DMS153 (cell line): ENCODE results near the gene CFAP299.

Experiments used
- DNase-seq: peaks from one replicate; lab custom pipeline; 2025; lab: John Stamatoyannopoulos, UW

The CFAP299 gene

GRCh38 chr4:80831383-80832361, 496.1 kb downstream of the CFAP299 start:
- no peak for DNase-seq

GRCh38 chr4:80839281-80839680, 503.8 kb downstream of the CFAP299 start:
- no peak for DNase-seq

- no peak for DNase-seq
Measured at GRCh38 chr4:80839792-80840191, 504.3 kb downstream of the CFAP299 start.

GRCh38 chr4:80840396-80840795, 504.9 kb downstream of the CFAP299 start:
- DNase-seq: no peak

- no peak for DNase-seq
Measured at GRCh38 chr4:80841587-80842281, 506.2 kb downstream of the CFAP299 start.

GRCh38 chr4:80846210-80846609, 510.7 kb downstream of the CFAP299 start:
- DNase-seq: no peak

DNA sequence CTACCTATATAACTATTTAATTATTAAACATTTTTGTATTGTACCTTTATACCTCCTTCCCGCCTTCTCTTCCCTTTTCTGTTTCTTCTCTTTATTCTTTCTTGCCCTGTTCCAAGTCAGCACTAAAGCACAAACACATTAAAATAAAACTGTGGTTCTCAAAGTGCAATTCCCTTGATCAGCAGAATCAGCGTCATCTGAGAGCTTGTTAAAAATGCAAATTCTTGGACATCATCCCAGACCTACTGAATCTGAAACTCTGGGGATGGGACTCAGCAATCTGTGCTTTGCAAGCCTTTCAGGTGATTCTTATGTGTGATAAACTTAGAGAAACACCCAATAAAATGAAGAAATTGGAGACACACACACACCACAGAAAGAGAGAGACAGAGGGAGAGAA, 516.5 kb downstream of the CFAP299 start:
- no peak for DNase-seq

- no peak for DNase-seq
Measured at GRCh38 chr4:80873571-80873970, 538.0 kb downstream of the CFAP299 start.

DNA sequence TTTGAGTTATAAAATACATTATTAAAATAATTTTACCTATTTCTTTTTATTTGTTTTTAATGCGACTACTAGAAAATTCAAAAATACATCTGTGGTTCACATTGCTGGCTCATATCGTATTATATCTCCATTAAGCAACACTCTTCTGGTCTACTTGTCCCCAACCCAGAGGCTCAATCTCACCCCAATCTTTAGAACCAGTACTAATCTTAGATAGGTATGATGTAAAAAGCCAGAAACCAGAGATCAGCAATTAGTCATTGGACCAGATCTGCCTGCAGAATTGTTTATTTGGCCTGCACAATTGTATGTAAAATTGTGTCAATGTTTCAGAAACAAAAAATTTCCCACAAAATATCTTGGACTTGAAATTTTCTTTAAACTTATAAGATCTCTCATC, 539.4 kb downstream of the CFAP299 start:
- no peak for DNase-seq

DNA sequence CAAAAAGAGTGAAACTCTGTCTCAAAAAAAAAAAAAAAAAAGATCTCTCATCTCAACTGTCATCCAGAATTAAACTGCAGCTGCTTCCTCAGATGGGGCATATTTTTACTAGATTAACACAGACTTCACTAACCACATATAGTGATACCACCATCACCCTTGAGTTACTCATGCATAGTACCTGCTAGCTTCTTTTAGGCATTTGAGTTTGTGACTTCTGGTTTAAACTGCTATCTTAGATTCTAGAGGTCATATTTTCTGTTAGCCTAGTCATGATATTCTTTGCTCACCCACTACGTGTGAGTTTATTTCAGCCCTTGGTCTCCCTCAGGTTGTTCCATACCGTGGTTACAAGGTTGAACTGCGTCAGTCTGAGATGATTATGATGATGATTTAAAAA, 540.1 kb downstream of the CFAP299 start:
- no peak for DNase-seq

DNA sequence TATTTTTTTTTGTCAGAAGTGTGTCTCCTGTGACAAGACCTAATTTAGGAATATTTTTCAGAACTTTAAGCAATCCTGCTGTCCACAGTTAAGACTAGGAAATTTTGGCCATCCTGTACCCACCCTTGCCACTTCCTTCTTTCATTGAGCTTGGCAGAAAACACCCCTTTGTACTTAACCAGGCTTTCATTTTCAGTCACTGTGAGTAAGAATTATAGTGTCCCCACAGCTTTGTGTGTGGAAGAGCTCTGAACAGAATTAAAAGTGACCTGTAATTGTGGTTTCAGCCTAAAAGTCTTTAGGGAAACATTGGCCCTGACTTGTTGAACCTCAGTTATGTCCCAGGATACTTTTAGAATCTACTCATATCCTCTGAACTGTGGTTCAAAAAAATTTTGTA, 541.3 kb downstream of the CFAP299 start:
- no peak for DNase-seq

GRCh38 chr4:80878218-80878617, 542.7 kb downstream of the CFAP299 start:
- no peak for DNase-seq

DNA sequence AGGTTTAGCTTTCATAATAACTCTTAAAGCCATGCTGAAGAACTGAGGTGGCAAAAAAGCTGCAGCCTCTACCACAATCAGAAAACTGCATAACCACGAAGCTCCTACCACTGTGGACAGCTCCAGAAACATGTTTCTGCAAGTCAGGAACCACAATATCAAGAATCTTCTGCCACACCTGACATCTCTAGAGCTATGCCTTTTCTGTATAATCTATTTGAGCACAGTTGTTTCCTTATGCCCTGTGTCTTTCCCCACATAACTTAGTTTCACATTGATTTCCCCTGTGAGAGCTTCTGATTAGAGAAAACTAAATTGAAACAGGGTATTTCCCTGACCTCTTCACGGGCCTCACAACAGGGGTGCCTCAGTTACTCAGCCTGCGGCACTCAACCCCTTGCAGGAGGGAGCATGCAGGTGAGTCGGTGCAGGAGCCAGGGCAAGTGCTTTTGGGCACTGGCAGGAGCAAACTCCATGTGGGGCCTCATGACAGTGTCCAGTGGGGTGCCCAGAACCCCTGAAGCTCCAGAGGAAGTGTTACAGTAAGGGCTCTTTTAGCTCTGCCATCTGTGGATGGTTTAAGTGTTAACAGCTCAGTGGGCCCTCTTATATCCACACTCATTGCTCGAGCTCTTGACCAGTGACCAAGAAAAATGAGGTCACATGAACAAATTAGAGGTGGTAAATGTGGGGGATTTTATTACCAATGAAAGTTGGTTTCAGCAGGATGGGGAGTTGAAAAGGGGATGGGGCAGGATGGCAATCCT, 562.2 kb downstream of the CFAP299 start:
- DNase-seq: no peak

- DNase-seq: no peak
Measured at GRCh38 chr4:80900908-80901307, 565.4 kb downstream of the CFAP299 start.

DNA sequence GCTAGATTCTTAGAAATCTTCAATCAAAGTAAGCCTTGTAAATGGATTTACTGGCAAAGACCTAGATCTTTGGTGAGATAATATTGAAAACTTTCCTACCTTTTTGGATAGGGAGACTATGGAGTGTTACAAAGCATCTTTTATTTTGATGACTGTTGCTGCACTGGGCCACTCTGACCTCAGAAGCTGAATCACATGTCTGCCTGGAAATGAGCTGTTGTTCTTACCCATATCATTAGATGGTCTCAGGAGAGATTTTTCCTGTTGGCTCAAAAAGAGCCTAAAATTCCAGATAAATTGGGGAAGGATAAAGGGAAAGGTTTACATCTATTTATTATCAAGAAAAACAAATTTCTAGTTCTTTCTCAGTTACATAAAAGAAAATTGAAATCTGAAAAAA, 567.5 kb downstream of the CFAP299 start:
- DNase-seq: no peak

DNA sequence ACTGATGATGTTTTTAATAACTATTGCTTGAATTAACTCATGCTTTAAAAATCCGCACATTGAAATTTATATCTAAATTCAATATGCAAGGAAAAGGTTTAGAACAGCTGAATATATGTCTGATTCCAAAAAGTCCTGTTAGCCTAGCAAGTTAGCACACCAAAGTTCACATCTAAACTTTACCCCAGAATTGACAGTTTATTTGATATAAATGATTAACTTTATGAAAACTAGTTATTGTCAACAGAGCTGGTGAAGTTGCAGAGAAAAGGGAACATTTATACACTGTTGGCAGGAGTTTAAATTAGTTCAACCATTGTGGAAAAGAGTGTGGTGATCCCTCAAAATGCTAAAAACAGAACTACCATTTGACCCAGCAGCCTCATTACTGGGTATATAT, 574.4 kb downstream of the CFAP299 start:
- DNase-seq: no peak

DNA sequence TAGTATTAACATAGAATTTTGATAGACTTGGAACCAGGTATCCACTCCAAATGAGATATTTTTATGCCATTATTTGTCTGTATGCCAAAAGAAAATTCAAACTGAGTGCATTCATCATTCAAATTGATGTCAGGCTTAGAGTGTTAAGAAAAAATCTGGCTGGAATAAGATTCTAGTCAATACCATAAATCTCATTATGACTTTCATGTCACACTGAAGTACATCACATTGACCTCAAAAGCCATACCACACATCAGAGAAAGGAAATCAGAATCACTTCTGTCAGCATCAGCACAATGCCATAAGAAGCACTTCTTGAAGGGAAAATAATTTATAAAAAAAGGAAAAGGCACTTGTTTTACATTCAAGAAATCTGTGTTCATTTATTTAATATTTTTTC, 575.9 kb downstream of the CFAP299 start:
- no peak for DNase-seq

DNA sequence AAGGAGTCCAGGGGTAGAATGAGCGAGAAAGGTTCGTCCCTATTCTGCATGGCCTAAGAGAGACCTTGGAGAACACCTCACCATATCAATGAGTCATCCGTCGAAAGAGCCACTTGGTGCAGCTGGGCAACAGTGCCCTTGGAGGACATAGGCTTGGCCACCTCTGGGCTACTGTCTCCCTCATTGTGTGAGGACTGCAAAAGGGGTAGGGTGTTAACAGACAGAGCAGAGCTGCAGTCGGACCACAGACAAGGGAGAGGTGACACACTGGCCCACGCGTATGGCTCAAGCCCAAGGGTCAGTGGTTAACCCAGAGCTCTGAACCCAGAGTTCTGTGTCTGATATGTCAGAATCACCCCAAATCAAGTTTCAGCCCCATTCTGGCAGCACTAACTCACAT, 576.8 kb downstream of the CFAP299 start:
- no peak for DNase-seq

- no peak for DNase-seq
Measured at GRCh38 chr4:80913381-80913780, 577.9 kb downstream of the CFAP299 start.

DNA sequence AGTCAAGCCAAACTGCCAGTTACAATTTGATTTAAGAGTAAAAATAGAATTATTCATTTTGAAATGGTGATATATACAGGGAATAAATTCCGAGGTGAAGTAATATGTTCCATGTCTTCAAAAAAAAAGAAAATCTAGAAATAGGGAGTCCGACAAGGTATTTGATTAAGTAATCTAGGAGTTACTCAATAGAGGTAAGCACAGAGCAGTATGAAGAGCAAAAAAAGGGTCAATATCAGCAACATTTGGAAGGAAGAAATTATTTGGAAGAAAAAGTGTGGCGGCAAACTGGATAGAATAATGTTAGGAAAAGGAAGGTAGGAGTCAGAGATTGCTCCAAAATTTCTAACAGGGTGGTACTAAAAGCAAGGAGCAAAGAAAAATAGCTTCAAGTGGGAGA, 581.2 kb downstream of the CFAP299 start:
- no peak for DNase-seq

DNA sequence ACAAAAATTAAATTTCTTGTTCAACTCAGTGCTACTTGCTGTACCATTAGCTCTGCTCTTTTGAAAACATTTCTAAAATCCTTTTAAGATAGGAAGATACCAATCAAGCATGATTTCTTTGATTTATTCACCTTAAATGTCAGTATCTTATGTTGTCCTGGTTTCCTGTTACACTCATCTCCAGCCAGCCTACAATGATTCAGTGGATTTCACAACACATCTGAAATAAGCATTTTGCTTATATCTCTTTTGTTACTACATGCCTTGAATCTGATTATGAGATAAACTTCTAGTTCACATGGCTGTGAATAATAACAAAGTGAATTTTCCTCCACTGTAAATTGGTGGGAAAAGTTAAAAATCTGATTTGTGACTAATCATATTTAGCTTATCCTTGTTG, 582.5 kb downstream of the CFAP299 start:
- no peak for DNase-seq

- DNase-seq: no peak
Measured at GRCh38 chr4:80921441-80921840, 585.9 kb downstream of the CFAP299 start.

DNA sequence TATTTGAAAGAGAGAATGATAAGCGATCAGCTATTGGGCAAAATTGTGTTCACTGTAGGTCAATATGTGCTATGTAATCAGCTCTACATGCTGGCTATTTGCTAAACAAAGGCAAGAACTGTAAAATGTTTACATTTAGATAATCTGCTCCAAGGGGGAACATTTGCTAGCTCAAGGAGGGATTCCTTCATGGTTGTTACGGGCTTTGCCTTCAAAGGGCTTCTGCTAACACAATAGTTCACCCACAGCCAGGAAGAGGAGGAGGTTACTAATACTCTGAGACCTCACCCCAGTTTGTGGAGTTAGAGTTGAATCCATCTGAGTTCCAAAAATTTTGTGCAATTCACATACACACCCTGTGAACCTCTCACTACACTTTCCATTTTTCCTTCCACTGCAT, 587.4 kb downstream of the CFAP299 start:
- no peak for DNase-seq
